ENCODE data around the gene CYP4F8. TPM values are rescaled to one million over a fixed set of nuclear protein-coding genes. Genes with fewer than 3 reads are reported as not detected.
"Not testable (repeated sequence)": the region's sequence is repeated elsewhere in the genome, so short reads cannot be mapped to it uniquely, and the experiment has no call there.

The CYP4F8 gene
- total and polyA plus RNA-seq, 2 of the 8 experiments (the other 6 are each of a cell fraction or from before 2014, with no cell fraction given): not detected

- H3K9ac ChIP-seq (replicated peaks in 1 of 4; ENCODE audit: extremely low read depth in 1 of 4, low read depth in 3 of 4, low read length in 3 of 4); H3K56ac ChIP-seq (replicated peaks; ENCODE audit: insufficient read length, low read depth, low read length); H3K79me1 ChIP-seq (ENCODE audit: low read depth, low read length); H3K14ac ChIP-seq (ENCODE audit: insufficient read length); FAIRE-seq; H3K36me3 ChIP-seq (ENCODE audit: control insufficient read depth in 2 of 4, insufficient read depth in 4 of 4, low read length in 3 of 4); H3K23ac ChIP-seq (ENCODE audit: insufficient read length); H3K18ac ChIP-seq (ENCODE audit: extremely low read depth, low read length); H2BK15ac ChIP-seq (ENCODE audit: low read length); H4K91ac ChIP-seq (replicated peaks; ENCODE audit: insufficient read length, low read length); H2AK5ac ChIP-seq (ENCODE audit: low read depth, low read length); H3K79me2 ChIP-seq (ENCODE audit: control insufficient read depth in 1 of 2, insufficient read depth in 2 of 2, low read length in 2 of 2); H3K4ac ChIP-seq (replicated peaks; ENCODE audit: insufficient read length, low read depth, low read length); CTCF ChIA-PET (ENCODE audit: partially characterized antibody); H2AFZ ChIP-seq (ENCODE audit: low read length); H4K5ac ChIP-seq (ENCODE audit: insufficient read length, low read depth, low read length); H2BK12ac ChIP-seq (ENCODE audit: low read depth, low read length); H4K20me1 ChIP-seq (replicated peaks in 1 of 2; ENCODE audit: control insufficient read depth in 1 of 2, insufficient read depth in 2 of 2, low read length in 2 of 2); H2BK5ac ChIP-seq (ENCODE audit: low read depth, low read length); H3K27ac ChIP-seq (ENCODE audit: low read depth, low read length); POLR2A ChIA-PET (ENCODE audit: partially characterized antibody); H3K4me3 ChIP-seq (ENCODE audit: extremely low read depth in 1 of 4, insufficient read depth in 2 of 4, low read depth in 3 of 4, low read length in 4 of 4); H4K8ac ChIP-seq (ENCODE audit: extremely low read depth, insufficient read depth, low read length); H2BK20ac ChIP-seq (ENCODE audit: low read length); DNase-seq (ENCODE audit: low read depth in 1 of 2, low spot score in 2 of 2); H2BK120ac ChIP-seq (replicated peaks; ENCODE audit: low read depth, low read length); H3K4me1 ChIP-seq (replicated peaks in 1 of 4; ENCODE audit: control insufficient read depth in 3 of 4, insufficient read depth in 4 of 4, low read length in 3 of 4); H3K23me2 ChIP-seq (ENCODE audit: low read depth, low read length); H3K27me3 ChIP-seq (replicated peaks in 1 of 4; ENCODE audit: control insufficient read depth in 3 of 4, extremely low read depth in 1 of 4, insufficient read depth in 3 of 4, low read length in 3 of 4); H3K4me2 ChIP-seq (ENCODE audit: insufficient read depth in 1 of 2, low read depth in 2 of 2, low read length in 2 of 2): not testable (repeated sequence)
- H3K9me3 ChIP-seq (ENCODE audit: insufficient read depth in 2 of 2, low read depth in 1 of 2, low read length in 1 of 2): peaks cover 68 to 85% of the 10 kb centered on the region in 2 experiments
- WGBS, 2 experiments (ENCODE audit: extremely low coverage in 1 of 2, insufficient coverage in 1 of 2, insufficient read length in 1 of 2, insufficient replicate concordance in 2 of 2, low coverage in 1 of 2, low lambda C conversion rate in 2 of 2, missing lambda C conversion rate in 1 of 2): 53% methylated on average over 4 of the region's 4 CpGs; no CpG with 5 or more reads in 1 of the 2 experiments
These were observed 64.8 kb downstream of the CYP4F8 start for GRCh38 chr19:15679865-15680264.

Small RNA genes within 50 kb of the gene (small RNA-seq; reads per million reads assigned to genes)
- not detected for gene AD000091.1 (ENCODE audit: insufficient read depth)

Other genes with a start within 250 kb of the CYP4F8 start
- 41.0 and 41.3 TPM in 2 replicates for gene AKAP8, start 235.4 kb upstream of the CYP4F8 start, total RNA-seq (2021; fragmentation: NEBNext Ultra II Directional; extraction: Animal tissue kit (Norgen Biotek cat#: 25700))
- gene AKAP8, start 235.4 kb upstream of the CYP4F8 start, polyA plus RNA-seq (2011; rRNA removed): 17.0 and 20.8 TPM in 2 replicates
- gene AKAP8L, start 196.2 kb upstream of the CYP4F8 start, total RNA-seq (2021; fragmentation: NEBNext Ultra II Directional; extraction: Animal tissue kit (Norgen Biotek cat#: 25700)): 127 and 138 TPM in 2 replicates
- gene AKAP8L, start 196.2 kb upstream of the CYP4F8 start, polyA plus RNA-seq (2011; rRNA removed): 75.1 and 149 TPM in 2 replicates
- gene WIZ, start 165.3 kb upstream of the CYP4F8 start, total RNA-seq (2021; fragmentation: NEBNext Ultra II Directional; extraction: Animal tissue kit (Norgen Biotek cat#: 25700)): 33.2 and 34.4 TPM in 2 replicates
- gene WIZ, start 165.3 kb upstream of the CYP4F8 start, polyA plus RNA-seq (2011; rRNA removed): 12.5 and 22.7 TPM in 2 replicates
- gene RASAL3, start 150.7 kb upstream of the CYP4F8 start, total RNA-seq (2021; fragmentation: NEBNext Ultra II Directional; extraction: Animal tissue kit (Norgen Biotek cat#: 25700)): 0.19 TPM in 2 replicates
- gene RASAL3, start 150.7 kb upstream of the CYP4F8 start, polyA plus RNA-seq (2011; rRNA removed): 0.63 and 2.4 TPM in 2 replicates
- not detected in 2 replicates for gene PGLYRP2, start 135.7 kb upstream of the CYP4F8 start, total RNA-seq (2021; fragmentation: NEBNext Ultra II Directional; extraction: Animal tissue kit (Norgen Biotek cat#: 25700))
- gene PGLYRP2, start 135.7 kb upstream of the CYP4F8 start, polyA plus RNA-seq (2011; rRNA removed): not detected in 2 replicates
- not detected in 2 replicates for gene CYP4F22, start 106.7 kb upstream of the CYP4F8 start, total RNA-seq (2021; fragmentation: NEBNext Ultra II Directional; extraction: Animal tissue kit (Norgen Biotek cat#: 25700))
- gene CYP4F22, start 106.7 kb upstream of the CYP4F8 start, polyA plus RNA-seq (2011; rRNA removed): not detected in 2 replicates
- gene CYP4F3, start 25.7 kb downstream of the CYP4F8 start, total RNA-seq (2021; fragmentation: NEBNext Ultra II Directional; extraction: Animal tissue kit (Norgen Biotek cat#: 25700)): not detected in 2 replicates
- gene CYP4F3, start 25.7 kb downstream of the CYP4F8 start, polyA plus RNA-seq (2011; rRNA removed): not detected in 2 replicates
- gene CYP4F12, start 57.9 kb downstream of the CYP4F8 start, total RNA-seq (2021; fragmentation: NEBNext Ultra II Directional; extraction: Animal tissue kit (Norgen Biotek cat#: 25700)): not detected in 2 replicates
- not detected in 2 replicates for gene CYP4F12, start 57.9 kb downstream of the CYP4F8 start, polyA plus RNA-seq (2011; rRNA removed)
- not detected in 2 replicates for gene OR10H2, start 112.8 kb downstream of the CYP4F8 start, total RNA-seq (2021; fragmentation: NEBNext Ultra II Directional; extraction: Animal tissue kit (Norgen Biotek cat#: 25700))
- not detected in 2 replicates for gene OR10H2, start 112.8 kb downstream of the CYP4F8 start, polyA plus RNA-seq (2011; rRNA removed)
- not detected in 2 replicates for gene OR10H3, start 122.8 kb downstream of the CYP4F8 start, total RNA-seq (2021; fragmentation: NEBNext Ultra II Directional; extraction: Animal tissue kit (Norgen Biotek cat#: 25700))
- gene OR10H3, start 122.8 kb downstream of the CYP4F8 start, polyA plus RNA-seq (2011; rRNA removed): not detected in 2 replicates
- gene OR10H5, start 172.4 kb downstream of the CYP4F8 start, total RNA-seq (2021; fragmentation: NEBNext Ultra II Directional; extraction: Animal tissue kit (Norgen Biotek cat#: 25700)): not detected in 2 replicates
- not detected in 2 replicates for gene OR10H5, start 172.4 kb downstream of the CYP4F8 start, polyA plus RNA-seq (2011; rRNA removed)
- not detected in 2 replicates for gene OR10H1, start 200.4 kb downstream of the CYP4F8 start, total RNA-seq (2021; fragmentation: NEBNext Ultra II Directional; extraction: Animal tissue kit (Norgen Biotek cat#: 25700))
- not detected in 2 replicates for gene OR10H1, start 200.4 kb downstream of the CYP4F8 start, polyA plus RNA-seq (2011; rRNA removed)